Fibroblast of gingiva (primary cell): Measurements from ENCODE around the gene TBX1.

Experiments
- DNase-seq: peaks from one replicate; pipeline ENCODE4 v3.0.0-alpha.2; 2011; ENCODE audit warnings: low read depth

The TBX1 gene

DNA sequence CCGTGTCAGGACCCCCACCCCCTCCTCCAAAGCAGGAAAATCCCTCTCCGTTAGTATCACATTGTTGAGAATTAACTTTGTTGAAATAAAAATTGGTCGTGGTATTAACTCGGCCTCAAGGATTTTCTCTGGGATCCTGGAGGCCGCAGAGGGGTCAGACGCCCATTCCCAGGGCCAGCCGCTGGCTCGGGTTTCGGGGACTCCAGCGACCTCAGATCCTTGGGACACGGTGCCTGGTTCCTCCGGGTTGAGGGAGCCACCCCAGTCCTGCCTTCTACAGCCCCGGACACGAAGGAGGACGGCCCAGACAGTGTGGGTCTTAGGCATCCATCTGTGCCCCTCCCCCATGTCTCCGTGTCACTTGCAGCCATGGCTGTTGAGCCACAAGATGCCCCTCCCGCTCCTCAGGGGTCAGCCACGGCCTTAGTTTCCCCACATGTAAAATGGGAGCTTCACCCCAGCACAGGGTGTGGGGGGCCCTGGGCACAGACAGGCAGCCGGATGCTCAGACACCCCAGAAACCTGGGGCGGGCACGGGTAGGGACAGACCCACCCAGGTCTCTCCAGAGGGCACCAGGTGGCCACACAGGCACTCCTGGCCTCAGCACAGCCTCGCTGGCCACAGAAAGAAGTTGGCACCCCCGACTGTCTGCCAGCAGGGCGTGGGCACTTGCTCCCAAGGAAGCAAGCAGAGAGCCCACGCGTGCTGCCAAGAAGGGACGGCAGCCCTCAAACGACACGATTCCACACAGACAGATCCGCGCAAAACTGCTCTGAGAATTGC is 21.7 kb upstream of the TBX1 start:
- no peak for DNase-seq

DNA sequence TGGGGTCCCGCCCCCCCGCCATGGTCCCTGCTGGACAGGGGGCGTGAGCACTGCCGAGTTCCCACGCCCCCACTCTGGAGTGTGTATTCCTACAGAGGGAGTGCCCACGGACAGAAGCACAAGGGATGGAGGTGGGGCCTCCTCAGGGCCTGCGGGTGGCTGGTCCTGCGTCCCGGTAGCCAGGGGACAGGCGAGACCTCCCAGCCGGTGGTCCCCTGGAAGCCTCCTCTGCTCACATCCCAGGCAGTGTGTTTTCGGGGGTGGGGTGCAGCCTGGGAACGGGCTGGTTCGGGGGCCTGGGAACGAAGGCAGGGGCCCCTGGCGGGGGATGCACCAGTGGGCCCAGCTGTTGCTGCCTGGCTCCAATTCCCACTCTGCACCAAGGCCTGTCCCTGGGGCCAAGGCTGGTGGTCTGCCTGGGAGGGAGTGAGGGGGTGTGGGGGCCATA is 21.1 kb upstream of the TBX1 start:
- no peak for DNase-seq

DNA sequence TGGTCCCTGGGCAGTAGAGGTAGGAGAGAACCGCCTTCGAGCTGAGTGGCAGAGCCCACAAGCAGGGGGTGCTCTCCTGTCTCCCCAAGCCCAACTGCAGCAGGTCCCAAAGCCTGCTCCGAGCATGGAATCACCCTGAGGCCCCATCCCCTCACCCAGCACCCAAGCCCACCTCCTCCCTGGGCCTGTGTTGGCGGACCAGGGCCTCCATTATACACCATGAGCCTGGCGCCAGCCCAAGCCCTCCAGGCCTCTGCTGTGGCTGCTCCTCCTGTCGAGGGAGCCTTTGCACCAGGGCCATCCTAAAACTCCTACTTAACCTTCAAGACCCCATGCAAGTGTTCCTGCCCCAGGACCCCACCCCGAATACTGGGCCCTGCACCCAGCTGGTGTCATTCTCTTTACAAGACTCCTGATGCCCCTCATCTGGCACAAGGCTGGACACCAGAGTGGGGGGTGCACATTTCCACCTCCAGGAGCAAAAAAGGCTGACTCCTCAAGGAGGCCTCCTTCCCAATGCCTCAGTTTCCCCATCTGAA is 20.6 kb upstream of the TBX1 start:
- DNase-seq: no peak

DNA sequence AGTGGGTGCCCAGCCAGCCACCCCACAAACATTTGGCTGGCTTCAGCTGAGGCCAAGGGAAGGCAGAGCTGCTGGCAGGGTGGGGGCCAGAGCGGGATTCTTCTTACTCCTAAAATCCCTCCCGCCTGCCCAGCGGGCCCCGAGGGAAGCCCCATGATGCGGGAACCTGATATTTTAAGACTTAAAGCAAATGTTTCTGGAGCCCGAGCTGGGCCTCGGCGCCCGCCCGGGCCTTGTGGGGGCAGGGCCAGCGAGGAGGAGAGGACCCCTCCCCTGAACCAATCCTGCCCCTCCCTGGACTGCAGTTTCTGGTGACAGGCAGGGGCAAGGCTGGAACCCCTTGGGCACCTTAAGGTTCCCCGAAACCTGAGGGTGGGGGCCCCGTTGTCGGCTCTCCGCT is 20.0 kb upstream of the TBX1 start:
- DNase-seq: no peak

DNA sequence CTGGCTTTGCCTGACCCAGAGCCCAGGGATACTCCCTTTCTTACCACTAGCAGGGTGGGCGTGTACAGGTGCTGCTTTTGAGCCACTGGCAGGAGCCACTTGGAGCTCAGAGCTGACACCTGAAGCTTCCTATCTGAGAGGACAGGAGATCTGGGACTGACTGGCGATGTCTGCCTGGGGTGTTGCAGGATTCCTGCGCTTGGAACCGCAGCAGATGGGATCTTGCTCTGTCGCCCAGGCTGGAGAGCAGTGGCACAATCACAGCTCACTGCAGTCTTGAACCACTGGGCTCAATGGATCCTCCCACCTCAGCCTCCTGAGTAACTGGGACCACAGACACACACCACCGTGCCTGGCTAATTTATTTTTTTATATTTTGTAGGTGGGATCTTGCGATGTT is 19.5 kb upstream of the TBX1 start:
- no peak for DNase-seq

DNA sequence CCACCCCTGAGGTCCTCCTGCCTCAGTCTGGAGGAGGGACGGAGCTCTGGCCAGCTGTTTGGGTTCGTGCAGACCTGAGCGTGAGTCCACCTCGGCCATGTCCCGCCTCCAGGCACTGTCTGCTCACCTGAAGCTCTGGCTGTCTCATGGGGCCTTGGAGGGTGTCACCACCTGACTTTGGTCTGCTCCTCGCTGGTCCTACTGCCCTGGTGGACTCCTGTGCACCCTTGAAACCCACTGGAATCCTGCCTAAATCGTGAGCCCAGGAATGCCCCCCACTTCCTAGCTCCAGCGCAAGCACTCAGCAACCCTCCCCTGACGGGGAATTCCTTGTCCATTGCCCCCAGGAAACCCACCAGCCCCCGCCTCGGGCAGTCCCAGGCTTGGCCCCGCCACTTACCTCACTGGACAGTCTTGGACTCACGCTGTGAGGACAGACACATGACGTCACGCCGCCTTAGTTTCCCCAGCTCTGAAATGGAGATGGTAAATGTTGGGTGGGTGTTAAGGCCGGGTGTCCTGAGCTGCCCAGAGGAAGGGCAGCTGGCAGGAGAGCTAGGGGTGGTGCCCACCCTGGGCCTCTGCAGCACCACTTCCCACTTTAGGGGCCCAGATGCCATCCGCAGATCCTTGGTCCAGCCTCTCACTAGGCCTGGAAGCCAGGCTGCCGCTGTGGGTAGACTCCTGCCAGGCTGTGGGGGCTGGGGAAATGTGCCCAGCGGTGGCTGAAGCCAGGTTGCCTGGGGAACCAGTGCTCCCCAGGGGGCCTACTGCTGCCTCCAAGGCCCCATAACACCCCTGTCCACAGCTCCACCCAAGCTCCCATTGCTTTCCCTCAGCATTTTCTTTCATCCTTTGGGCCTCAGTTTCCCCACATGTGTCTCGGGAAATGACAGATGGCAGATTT is 18.2 kb upstream of the TBX1 start:
- no peak for DNase-seq

DNA sequence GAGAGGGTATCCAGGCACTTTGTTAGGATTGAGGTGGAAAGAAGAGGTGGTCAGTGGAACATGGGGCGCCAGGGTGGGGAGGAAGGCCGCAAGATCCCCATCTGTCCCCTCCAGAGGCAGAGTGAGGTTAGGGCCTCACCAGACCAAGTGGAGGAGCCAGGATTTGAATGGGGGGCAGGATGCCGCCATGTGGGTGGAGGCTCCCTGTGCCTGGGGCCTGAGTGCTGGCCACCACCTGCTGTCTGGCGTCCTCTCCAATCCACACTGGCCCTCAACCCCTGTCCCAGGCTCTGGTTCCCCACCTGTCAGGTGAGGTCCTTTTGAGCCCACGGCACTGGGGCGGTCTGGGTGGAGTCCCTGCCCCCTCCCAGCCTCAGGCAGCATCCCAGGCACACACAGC is 17.5 kb upstream of the TBX1 start:
- no peak for DNase-seq

DNA sequence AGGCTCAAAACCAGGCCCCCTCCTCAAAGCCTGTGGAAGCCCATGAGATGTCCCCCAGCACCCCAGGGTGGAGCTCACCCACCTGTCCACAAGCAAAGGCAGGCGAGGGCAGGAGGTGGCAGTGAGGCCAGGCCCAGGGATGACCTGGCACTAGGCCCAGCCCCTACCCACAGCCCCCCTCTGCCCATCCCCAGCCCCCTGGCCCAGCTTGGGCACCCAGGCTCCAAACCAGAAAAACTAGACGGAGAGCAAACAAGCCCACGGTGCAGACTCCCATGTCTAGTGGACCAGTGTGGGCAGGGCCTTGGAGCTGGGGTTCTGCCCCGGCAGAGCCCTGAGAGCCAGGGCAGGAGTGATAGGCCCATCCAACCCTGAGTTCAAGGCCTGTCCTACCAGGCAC is 16.9 kb upstream of the TBX1 start:
- DNase-seq: no peak

DNA sequence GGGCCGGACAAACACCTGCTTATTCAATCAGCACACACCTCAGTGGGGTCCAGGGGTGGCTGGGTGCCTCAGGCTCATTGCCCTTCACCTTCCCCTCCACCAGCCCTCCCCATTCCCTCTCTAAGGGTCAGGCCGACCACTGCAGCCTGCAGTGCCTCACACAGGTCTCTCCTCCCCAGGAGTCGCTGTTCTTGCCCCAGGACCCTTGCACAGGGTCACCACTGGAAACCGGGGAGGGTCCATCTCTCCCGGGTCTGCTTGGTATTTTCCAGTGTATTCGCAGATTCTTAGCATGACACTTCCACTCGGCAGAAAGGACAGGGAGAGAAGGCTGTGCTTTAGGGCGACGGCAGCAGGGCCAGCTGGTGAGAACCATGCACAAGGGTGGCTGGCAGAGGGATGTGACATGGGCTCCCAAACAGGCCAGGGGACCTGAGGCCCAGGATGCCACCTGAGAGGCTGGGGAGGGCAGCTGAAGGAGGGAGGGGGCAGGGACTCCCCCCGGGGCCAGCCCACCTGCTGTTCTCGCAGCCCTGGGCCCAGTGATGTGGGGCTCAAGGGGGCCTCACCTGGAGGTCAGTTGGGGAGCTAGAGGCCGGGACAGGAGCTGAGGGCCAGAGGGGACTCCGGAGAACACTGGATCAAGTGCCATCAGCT is 16.1 kb upstream of the TBX1 start:
- DNase-seq: no peak

DNA sequence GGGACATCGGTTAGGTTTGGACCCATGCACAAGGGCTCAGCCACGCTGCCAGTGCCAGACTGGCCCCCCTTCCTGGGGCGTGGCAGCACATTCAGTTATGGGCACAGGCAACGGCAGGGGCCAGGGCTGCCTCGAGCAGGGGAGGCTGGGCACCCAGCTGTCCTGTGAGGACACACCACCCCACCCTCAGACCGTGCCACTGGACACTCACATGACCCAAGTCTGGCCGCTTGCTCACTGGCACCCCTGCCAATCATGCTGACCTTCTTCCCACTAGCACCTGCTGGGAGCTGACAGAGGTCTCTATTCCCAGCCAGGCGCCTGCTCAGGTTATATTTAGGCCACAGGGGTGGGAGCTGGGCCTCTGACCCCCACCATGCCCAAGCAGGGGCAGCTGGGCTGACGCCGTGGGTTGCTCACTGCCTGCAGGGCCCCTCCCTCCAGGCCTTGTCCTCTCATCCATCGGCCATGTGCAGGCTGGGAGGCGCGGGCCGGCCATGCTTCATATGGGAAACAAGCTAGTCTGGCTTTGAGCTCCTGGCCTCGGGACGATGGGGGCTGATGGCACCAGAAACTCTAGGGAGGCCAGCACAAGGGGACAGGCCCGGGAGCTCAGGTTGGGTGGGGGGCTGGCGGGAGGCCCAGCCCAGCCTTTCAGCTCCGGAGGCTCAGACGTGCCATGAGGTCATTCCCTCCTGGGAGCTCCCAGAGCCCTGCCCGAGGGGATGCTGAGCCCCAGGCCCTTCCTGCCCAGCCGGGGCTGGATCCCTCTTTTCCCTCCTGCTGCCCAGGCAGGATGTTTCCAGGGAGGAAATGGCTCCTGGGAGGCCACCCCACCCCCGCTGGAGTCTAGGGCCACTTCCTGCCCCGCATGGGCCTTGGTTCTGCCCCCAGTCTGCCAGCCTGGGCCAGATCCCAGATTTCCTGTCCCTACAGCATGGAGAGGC is 15.2 kb upstream of the TBX1 start:
- no peak for DNase-seq

DNA sequence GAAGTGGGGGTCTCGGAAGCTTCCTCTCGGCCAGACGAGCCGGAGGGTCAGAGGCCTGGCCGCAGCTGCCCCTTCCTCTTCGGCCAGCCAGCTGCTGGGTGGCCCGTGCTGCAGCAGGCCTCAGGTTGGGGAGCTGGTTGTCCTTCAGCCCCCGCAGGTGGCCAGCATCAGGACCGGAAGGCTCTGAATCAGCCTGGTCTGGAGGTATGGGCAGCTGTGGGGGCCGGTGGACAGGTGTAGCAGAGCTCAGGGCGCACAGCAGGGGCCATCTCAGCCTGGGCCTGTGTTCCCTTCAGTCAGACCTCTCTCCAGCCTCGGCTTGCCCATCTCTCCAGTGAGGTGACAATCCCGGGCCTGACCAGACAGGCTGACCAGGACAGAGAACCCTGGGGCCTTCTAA is 13.9 kb upstream of the TBX1 start:
- DNase-seq: no peak

DNA sequence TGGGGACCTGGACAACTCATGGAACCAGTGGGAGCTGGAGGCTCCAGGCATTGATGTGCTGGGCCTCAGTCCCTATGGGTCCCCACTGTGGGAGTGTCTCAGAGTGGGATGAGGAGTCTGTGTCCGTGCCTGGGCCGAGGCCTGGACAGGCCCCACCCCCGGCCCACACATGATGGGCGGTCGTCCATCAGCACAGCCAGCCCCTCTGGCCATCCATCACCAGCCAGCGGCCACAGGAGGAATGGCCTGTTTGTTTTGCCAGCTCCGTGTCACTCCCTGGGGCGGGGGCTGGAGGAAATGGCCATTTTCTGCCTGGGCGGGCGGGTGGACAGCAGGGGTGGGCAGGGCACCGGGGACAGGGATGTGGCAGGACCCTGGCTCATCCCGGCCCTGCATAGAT is 13.0 kb upstream of the TBX1 start:
- DNase-seq: no peak

DNA sequence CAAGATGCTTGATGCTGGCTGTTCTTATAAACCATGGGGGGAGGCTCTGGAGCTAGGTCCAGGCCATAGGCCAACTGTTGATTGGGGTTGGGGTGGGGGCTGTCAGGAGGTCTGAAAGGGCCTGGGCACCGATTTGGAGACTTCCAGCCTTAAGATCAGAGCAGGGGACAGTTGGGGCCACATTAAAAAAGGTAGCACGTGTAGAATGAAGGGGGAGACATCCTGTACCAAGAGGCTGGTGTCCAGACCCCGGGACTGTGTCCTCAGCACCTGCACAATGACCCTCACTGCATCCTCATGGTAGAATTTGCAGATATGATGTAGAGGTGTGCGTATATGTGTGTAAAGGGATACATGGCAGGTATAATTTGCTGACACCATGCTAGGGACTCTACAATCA is 12.4 kb upstream of the TBX1 start:
- DNase-seq: no peak

DNA sequence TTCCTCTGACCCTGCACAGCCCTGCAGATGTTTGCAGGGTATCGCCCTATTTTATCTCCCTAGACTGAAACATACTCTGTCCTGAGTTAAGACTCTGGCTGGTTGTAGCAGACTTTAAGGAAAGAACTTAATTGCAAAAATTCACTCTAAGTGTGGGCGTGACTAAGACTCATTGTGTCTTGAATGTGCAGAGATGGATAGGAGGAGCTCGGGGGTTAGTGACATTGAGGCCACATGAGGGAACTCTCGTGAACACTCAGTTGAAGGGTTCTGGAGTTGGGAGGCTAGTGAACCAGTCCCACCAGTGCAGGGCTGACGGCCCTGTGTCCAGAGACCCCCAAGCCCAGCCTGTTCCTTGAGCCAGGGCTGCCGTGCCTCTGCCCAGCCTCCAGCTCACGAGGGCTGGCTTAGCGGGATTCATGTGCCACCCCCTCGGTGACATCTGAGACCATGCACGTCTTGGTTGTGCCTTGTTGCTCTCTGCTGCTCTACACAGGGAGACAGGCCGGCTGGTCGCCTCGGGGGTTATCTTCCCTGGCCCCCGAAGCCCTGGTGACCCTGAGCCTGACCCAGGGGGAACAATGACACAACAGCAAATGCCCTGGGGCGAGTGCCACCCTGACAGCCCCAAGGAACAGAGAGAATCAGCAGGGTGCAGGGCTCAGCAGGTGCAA is 11.4 kb upstream of the TBX1 start:
- DNase-seq: no peak

DNA sequence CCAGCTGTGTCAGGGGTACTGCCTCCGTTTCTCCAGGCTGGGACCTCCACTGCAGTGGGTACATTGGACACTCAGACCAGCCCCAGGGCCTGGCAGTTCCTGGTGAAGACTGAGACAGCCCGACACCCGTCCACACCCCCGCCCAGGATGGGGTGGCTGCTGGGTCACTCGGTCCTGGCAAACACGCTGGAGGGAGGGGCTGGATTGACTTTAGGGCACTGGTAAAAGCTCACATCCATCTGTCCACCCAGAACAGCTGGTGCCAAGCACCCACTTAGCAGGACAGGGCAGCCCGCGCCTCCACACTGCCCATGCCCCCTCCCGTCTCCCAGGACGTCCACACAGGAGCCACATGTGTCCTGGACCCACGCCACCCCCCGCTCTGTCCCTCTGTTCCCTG is 10.7 kb upstream of the TBX1 start:
- no peak for DNase-seq

DNA sequence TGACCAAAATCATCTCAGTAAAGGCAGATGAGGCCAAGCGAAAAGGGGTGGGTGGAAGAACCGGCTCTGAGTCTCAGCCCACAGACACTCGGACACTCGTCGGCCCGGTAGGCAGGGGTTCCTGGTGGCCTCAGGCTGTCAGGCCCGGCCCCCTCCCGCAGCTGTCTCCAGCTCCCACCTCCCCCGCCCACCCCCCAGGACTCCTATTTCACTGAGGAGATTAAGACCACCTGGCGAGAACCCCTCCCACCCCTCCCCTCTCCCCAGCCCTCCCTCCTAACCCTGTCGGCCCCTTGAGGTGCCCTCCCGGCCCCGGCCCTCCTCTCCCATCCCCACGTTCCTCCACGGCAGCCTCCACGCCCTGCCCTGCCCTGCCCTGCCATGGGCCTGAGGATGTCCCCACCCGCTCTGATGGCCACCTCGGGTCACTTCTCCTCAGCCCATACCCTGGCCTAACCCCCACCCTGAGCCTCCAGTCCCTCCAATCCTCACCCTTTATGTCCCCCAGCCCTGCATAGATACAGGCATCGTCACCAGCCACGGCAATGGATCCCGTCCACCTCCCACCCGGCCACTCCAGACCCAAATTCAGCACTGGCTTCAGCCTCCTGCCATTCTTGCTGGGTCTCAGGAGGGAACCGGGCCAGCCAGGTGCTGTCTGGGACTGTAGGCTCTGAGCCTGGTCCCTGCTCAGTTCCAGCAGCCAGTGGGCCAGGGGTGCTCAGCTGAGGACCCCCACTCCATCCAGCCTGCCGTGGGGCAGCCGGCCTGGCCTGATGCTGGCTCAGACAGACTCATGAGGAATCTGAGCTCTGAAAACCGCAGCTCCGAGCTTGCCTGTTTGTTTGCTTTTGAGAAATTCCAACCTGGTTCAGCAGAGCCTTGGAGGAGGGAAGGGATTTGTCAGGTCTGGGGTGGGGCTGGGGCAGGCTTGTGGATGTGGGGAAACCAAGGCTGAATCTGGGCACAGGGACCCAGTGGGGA is 9.8 kb upstream of the TBX1 start:
- DNase-seq: no peak

DNA sequence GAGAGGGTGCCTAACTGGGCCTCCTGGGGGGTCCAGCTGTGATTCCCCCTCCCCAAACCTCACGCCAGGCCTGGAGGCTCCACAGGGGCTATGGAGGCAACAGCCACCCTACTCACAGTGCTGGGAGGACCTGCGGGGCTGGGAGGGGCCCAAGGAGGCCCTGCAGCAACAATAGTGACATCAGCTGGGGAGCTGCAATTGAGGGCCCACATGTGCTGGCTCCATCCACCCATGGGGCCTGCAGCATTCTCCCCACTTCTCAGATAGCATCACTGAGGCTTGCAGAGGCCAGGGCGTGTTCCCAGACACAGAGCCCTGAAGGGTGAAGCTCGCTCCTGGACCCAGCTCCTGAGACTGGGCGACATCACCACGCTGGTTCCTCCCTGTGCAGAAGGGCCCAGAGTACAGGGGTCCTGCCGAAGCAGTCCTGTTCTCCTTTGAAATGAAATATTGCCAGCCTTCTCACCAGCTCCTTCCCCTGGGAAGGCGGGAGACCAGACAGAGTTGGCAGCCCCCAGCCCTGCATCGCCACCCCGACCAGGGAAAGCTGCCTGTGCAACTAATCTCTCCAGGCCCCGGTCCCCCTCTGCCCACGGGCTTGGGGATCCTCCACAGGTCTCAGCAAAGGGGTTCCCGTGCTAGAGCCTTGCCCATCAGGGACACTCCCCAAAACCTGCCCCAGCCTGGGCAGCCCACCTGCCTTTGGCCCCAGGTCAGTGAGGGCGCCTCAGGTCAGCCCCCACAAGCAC is 8.9 kb upstream of the TBX1 start:
- no peak for DNase-seq

DNA sequence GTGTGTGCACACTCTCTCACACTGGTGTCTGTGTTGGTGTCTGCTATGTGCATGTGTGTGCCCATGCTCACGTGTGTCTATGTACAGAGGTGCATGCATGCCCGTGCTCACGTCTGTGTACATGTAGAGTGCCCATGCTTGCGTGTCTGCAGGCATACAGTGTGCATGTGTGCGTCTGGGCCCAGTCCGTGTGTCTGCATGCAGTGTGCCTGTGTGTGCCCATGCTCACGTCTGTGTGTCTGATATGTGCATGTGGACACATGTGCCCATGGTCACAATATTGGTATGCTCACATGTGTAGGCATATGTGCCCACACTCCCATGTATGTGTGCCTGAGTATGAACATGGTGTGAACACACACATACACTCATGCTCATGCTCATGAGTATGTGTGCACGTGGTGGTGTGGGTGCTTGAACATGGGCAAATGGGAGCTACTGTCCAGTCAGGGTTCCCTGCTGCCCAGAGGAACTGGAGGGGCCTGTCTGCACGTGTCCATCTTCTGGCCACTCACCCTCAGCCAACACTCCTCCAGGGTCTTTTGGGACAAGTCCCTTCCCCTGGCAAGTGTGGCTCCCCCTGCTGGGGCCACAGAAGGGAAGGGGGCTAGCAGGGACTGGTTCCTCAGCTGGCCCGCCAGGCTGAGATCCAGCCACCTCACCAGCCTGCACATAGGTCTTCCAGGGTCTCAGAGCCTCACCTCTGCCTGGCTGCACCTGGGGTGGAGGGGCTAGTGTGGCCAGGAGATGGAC is 7.3 kb upstream of the TBX1 start:
- DNase-seq: no peak
